SJCRH30 (cell line): ENCODE results near the gene CHADL. TPM values are rescaled to one million over a fixed set of nuclear protein-coding genes. Genes with fewer than 3 reads are reported as not detected.

Experiments used
- DNase-seq, 2 experiments: peaks; one replicate each; pipeline ENCODE4 v3.0.0-alpha.2; 2015 to 2020
- H3K27ac ChIP-seq: fragments of 250-450 bp; sonication (Bioruptor Pico); 2 replicates; pipeline ENCODE4 v1.5.1; 2020; ENCODE audit warnings: mild to moderate bottlenecking, moderate library complexity
- H3K27me3 ChIP-seq: fragments of 250-450 bp; sonication (Bioruptor Pico); 2 replicates; pipeline ENCODE4 v1.5.1; 2020; ENCODE audit warnings: mild to moderate bottlenecking, moderate library complexity
- H3K36me3 ChIP-seq: fragments of 250-450 bp; sonication (Bioruptor Pico); 2 replicates; pipeline ENCODE4 v1.5.1; 2020; ENCODE audit warnings: mild to moderate bottlenecking, moderate library complexity
- H3K4me1 ChIP-seq: fragments of 250-450 bp; sonication (Bioruptor Pico); 2 replicates; pipeline ENCODE4 v1.5.1; 2020; ENCODE audit warnings: mild to moderate bottlenecking, moderate library complexity
- H3K4me3 ChIP-seq: fragments of 250-450 bp; sonication (Bioruptor Pico); 2 replicates; pipeline ENCODE4 v1.5.1; 2020; ENCODE audit warnings: mild to moderate bottlenecking, moderate library complexity
- H3K9me3 ChIP-seq: fragments of 250-450 bp; sonication (Bioruptor Pico); replicated peaks from 2 replicates; pipeline ENCODE4 v1.5.1; 2020; ENCODE audit warnings: mild to moderate bottlenecking, moderate library complexity
- total RNA-seq: library from RNA; depleted of rRNA; stranded (reverse); fragments of >200 nt; shearing (Covaris generic); gene quantifications from 2 replicates; pipeline ENCODE4 v1.2.3, GENCODE V29; 2014

Gene CHADL
- total RNA-seq, 1 experiment from 2014 or later, result 1.9 TPM

- no peak for DNase-seq
- Histone ChIP-seq H3K9me3 (no peaks in the 10 kb centered on the region), H3K27ac (no peak overlapping the region), H3K4me1 (no peaks in the 10 kb centered on the region), H3K27me3 (no peaks in the 10 kb centered on the region), H3K4me3 (no peak overlapping the region), H3K36me3 (peaks cover 4% of the 10 kb centered on the region)
Observed at GRCh38 chr22:41229215-41229614, 11.5 kb downstream of the CHADL start.

- H3K27ac ChIP-seq, result no peak overlapping the region
- H3K4me3 ChIP-seq, result no peak overlapping the region
- H3K27me3 ChIP-seq, result no peaks in the 10 kb centered on the region
- peaks cover 4% of the 10 kb centered on the region for H3K36me3 ChIP-seq
- DNase-seq, result no peak
- H3K4me1 ChIP-seq, result no peaks in the 10 kb centered on the region
- H3K9me3 ChIP-seq, result no peaks in the 10 kb centered on the region
Observed at GRCh38 chr22:41226723-41227655, 13.7 kb downstream of the CHADL start.

GRCh38 chr22:41223535-41223934 lies 17.2 kb downstream of the CHADL start:
- Histone ChIP-seq H3K27me3 (no peaks in the 10 kb centered on the region), H3K4me3 (no peak overlapping the region), H3K9me3 (no peaks in the 10 kb centered on the region), H3K36me3 (peaks cover 10% of the 10 kb centered on the region), H3K27ac (no peak overlapping the region), H3K4me1 (no peaks in the 10 kb centered on the region)
- no peak for DNase-seq

- no peaks in the 10 kb centered on the region for H3K27me3 ChIP-seq
- H3K9me3 ChIP-seq, result no peaks in the 10 kb centered on the region
- peaks cover 10% of the 10 kb centered on the region for H3K36me3 ChIP-seq
Observed at GRCh38 chr22:41222846-41223507, 17.8 kb downstream of the CHADL start.

GRCh38 chr22:41217553-41218157 lies 23.1 kb downstream of the CHADL start:
- peak overlapping the region; percentile 42 for H3K4me3 ChIP-seq
- 0 out of 2 replicates have a peak, but pooled peaks cover 3% of the 10 kb centered on the region for H3K9me3 ChIP-seq
- no peaks in the 10 kb centered on the region for H3K27me3 ChIP-seq
- H3K4me1 ChIP-seq, result peaks cover 15% of the 10 kb centered on the region
- peak; percentile 69 to 81 for DNase-seq
- H3K27ac ChIP-seq, result peak overlapping the region; percentile 53
- peaks cover 26% of the 10 kb centered on the region for H3K36me3 ChIP-seq

More at GRCh38 chr22:41222846-41223507, 17.8 kb downstream of the CHADL start:
- Histone ChIP-seq H3K4me1 (peaks cover 3% of the 10 kb centered on the region; the same call in 1 of the 2 replicates), H3K27ac (no peak overlapping the region), H3K4me3 (no peak overlapping the region)
- no peak for DNase-seq

GRCh38 chr22:41216984-41217383 lies 23.7 kb downstream of the CHADL start:
- no peaks in the 10 kb centered on the region for H3K27me3 ChIP-seq
- H3K9me3 ChIP-seq, result 0 out of 2 replicates have a peak, but pooled peaks cover 3% of the 10 kb centered on the region
- peaks cover 15% of the 10 kb centered on the region for H3K4me1 ChIP-seq
- peak overlapping the region; percentile 42 for H3K4me3 ChIP-seq
- peak overlapping the region; percentile 53 for H3K27ac ChIP-seq
- peaks cover 26% of the 10 kb centered on the region for H3K36me3 ChIP-seq
- peak; percentile 77 to 84 for DNase-seq

GRCh38 chr22:41215926-41216325 lies 24.8 kb downstream of the CHADL start:
- DNase-seq, result no peak
- H3K36me3 ChIP-seq, result peaks cover 22% of the 10 kb centered on the region
- H3K27me3 ChIP-seq, result no peaks in the 10 kb centered on the region
- no peak overlapping the region for H3K27ac ChIP-seq
- no peak overlapping the region for H3K4me3 ChIP-seq
- H3K9me3 ChIP-seq, result 0 out of 2 replicates have a peak, but pooled peaks cover 3% of the 10 kb centered on the region
- peaks cover 15% of the 10 kb centered on the region for H3K4me1 ChIP-seq

DNA sequence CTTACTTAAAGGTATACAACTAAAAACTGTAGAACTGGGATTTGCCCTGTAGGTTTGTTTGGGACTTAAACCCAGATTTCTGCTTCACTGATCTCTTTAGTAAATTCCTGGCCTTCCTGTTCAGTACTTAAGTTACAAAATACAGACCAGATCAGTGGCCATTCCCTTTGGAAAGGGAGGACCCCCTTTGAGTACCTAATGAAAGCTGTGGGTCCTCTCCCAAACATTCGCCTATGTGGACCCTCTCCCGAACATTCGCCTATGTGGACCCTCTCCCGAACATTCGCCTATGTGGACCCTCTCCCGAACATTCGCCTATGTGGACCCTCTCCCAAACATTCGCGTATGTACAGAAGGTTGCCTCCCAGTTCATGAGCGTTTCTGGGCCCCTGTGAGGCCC lies 25.3 kb downstream of the CHADL start:
- Histone ChIP-seq H3K4me1 (peaks cover 15% of the 10 kb centered on the region), H3K27ac (no peak overlapping the region), H3K36me3 (peaks cover 20% of the 10 kb centered on the region), H3K4me3 (no peak overlapping the region), H3K27me3 (no peaks in the 10 kb centered on the region), H3K9me3 (0 out of 2 replicates have a peak, but pooled peaks cover 3% of the 10 kb centered on the region)
- no peak for DNase-seq

DNA sequence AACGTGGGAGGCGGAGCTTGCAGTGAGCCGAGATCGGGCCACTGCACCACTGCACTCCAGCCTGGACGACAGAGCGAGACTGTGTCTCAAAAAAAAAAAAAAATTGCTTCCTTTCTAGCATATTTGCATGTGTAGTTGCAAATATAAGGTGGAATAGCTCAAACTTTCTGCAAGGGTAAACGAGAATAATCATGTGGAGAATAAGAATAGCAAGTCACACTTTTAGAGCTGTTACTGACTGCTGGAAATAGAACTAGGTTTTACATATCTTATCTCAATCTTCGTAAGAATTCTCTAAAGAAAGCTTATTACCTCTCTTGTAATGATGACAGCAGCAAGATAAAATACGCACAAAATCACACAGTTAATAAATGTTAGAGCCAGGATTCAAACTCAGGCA lies 34.0 kb downstream of the CHADL start:
- H3K36me3 ChIP-seq, result 0 out of 2 replicates have a peak, but pooled peaks cover 3% of the 10 kb centered on the region
- H3K9me3 ChIP-seq, result no peaks in the 10 kb centered on the region
- no peak for DNase-seq

GRCh38 chr22:41204992-41205900 lies 35.5 kb downstream of the CHADL start, which contains the start of gene L3MBTL2:
TSS of gene L3MBTL2 (plus strand) at chr22:41205312. CDS start at chr22:41205363, 51 bp downstream.
- Histone ChIP-seq H3K27me3 (no peaks in the 10 kb centered on the region), H3K27ac (peak within 1 kb of the TSS; percentile 78), H3K4me1 (no peaks in the 10 kb centered on the region), H3K9me3 (no peaks in the 10 kb centered on the region), H3K36me3 (0 out of 2 replicates have a peak, but pooled peaks cover 3% of the 10 kb centered on the region), H3K4me3 (peak within 1 kb of the TSS; percentile 94)
- DNase-seq, result peak; percentile 97

More for the DNA sequence above, 34.0 kb downstream of the CHADL start:
- no peak overlapping the region for H3K4me3 ChIP-seq
- H3K4me1 ChIP-seq, result no peaks in the 10 kb centered on the region
- H3K27me3 ChIP-seq, result no peaks in the 10 kb centered on the region
- H3K27ac ChIP-seq, result no peak overlapping the region

DNA sequence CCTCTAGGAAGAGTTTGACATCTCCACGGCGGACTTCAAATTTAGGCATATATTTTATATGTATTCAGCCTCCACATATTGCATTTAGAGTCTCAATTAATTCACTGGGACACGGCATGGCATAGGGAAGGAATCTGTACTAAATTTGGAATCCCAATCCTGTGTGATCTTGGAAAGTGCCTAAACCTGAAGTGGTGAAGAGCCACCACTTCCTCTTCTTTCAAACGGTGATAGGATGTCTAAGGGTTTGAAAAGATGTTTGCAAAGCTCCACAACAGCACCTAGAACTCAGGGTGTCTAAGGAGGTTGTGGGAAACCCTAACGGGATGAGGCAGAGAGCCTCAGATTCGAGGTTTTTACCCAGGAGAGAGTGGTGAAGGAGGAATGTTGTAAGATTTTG lies 36.7 kb downstream of the CHADL start:
- H3K9me3 ChIP-seq, result no peaks in the 10 kb centered on the region
- no peak overlapping the region for H3K4me3 ChIP-seq
- DNase-seq, result no peak
- H3K27ac ChIP-seq, result no peak overlapping the region
- no peaks in the 10 kb centered on the region for H3K4me1 ChIP-seq
- H3K27me3 ChIP-seq, result no peaks in the 10 kb centered on the region
- no peaks in the 10 kb centered on the region for H3K36me3 ChIP-seq

- no peak for DNase-seq
- Histone ChIP-seq H3K9me3 (no peaks in the 10 kb centered on the region), H3K27ac (no peak overlapping the region), H3K4me1 (no peaks in the 10 kb centered on the region), H3K4me3 (no peak overlapping the region), H3K36me3 (no peaks in the 10 kb centered on the region), H3K27me3 (no peaks in the 10 kb centered on the region)
Observed at GRCh38 chr22:41203118-41203517, 37.6 kb downstream of the CHADL start.

DNA sequence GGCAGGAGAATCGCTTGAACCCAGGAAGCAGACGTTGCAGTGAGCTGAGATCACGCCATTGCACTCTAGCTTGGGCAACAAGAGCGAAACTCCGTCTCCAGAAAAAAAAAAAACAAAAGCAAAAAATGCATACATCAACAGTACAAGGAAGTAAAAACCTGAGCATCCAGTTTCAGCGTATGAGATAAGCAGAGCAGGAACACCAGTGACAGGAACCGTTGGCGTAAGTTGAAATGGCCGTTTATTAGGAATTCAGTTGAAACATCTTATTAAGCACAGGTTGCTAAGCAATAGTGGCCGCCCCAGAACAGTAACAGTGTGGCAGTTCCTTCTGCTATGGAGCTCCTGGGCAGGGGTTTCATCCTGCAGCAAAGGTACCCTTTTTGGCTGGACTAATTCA lies 39.6 kb downstream of the CHADL start:
- Histone ChIP-seq H3K9me3 (no peaks in the 10 kb centered on the region), H3K27me3 (no peaks in the 10 kb centered on the region), H3K4me1 (no peaks in the 10 kb centered on the region), H3K36me3 (no peaks in the 10 kb centered on the region), H3K27ac (no peak overlapping the region), H3K4me3 (no peak overlapping the region)
- no peak for DNase-seq
